PC-3 (cell line): Measurements from ENCODE around the gene ARL3. TPM values are rescaled to one million over a fixed set of nuclear protein-coding genes. Genes with fewer than 3 reads are reported as not detected.
A peak's percentile ranks its signal among the peaks of the same experiment; 100 is the strongest.

Experiments used
- ATAC-seq: fragments of 200-7000 bp; cut with Tn5 transposase; 2 replicates; pipeline ENCODE4 v1.9.1; 2020; ENCODE audit warnings: mild to moderate bottlenecking, moderate library complexity
- BruUV-seq: library from RNA; stranded (reverse); fragments of 400-500 nt; replicated peaks from 2 replicates; lab custom pipeline; 2021; lab: Mats Ljungman, UMichigan
- CTCF ChIA-PET: fragments of 300-600 bp; sonication (Branson Sonifier 250); formaldehyde crosslinking; loops from one replicate; lab custom pipeline; 2022; ENCODE audit warnings: antibody characterized with exemption; lab: Charles Lee
- POLR2A ChIA-PET: fragments of 300-600 bp; sonication (Branson Sonifier 250); formaldehyde crosslinking; loops from one replicate; lab custom pipeline; 2022; ENCODE audit warnings: antibody characterized with exemption; ENCODE audit not compliant: unreplicated experiment; lab: Charles Lee
- DNase-seq: peaks from one replicate; pipeline ENCODE4 v3.0.0-alpha.2; 2015
- H2AFZ ChIP-seq: fragments of 300-600 bp; sonication (generic); 2 replicates; pipeline ENCODE4 v1.6.0; 2016; ENCODE audit warnings: antibody characterized with exemption, low read length
- H3F3A ChIP-seq: fragments of 300-600 bp; sonication (generic); one replicate; pipeline ENCODE4 v1.6.0; 2017; ENCODE audit warnings: antibody characterized with exemption, low read length, control low read depth, mild to moderate bottlenecking; ENCODE audit not compliant: unreplicated experiment
- H3K27ac ChIP-seq: fragments of 300-600 bp; sonication (generic); 2 replicates; pipeline ENCODE4 v1.5.1; 2016; ENCODE audit warnings: mild to moderate bottlenecking, low read length
- H3K27me3 ChIP-seq: fragments of 300-600 bp; sonication (generic); 2 replicates; pipeline ENCODE4 v1.6.1; 2016; ENCODE audit warnings: low read length, mixed read lengths
- H3K36me3 ChIP-seq: fragments of 300-600 bp; sonication (generic); 2 replicates; pipeline ENCODE4 v1.6.1; 2016; ENCODE audit warnings: low read depth, mixed run types, low read length, mixed read lengths
- H3K4me1 ChIP-seq: fragments of 300-600 bp; sonication (generic); 2 replicates; pipeline ENCODE4 v1.5.1; 2016; ENCODE audit warnings: low read length; ENCODE audit not compliant: insufficient read depth
- H3K4me2 ChIP-seq: fragments of 300-600 bp; sonication (generic); 2 replicates; pipeline ENCODE4 v1.6.0; 2016; ENCODE audit warnings: low read length
- H3K4me3 ChIP-seq: fragments of 300-600 bp; sonication (generic); 2 replicates; pipeline ENCODE4 v1.5.1; 2016; ENCODE audit warnings: mild to moderate bottlenecking, low read length, mixed read lengths
- H3K79me2 ChIP-seq: fragments of 300-600 bp; sonication (generic); 2 replicates; pipeline ENCODE4 v1.6.1; 2017; ENCODE audit warnings: low read length, mixed read lengths
- H3K9ac ChIP-seq: fragments of 300-600 bp; sonication (generic); 2 replicates; pipeline ENCODE4 v1.6.0; 2016; ENCODE audit warnings: mild to moderate bottlenecking, low read length
- H3K9me2 ChIP-seq: fragments of 300-600 bp; sonication (generic); replicated peaks from 2 replicates; pipeline ENCODE4 v1.6.1; 2016; ENCODE audit warnings: mixed run types, low read length, mixed read lengths
- H3K9me3 ChIP-seq: fragments of 300-600 bp; sonication (generic); 2 replicates; pipeline ENCODE4 v1.6.1; 2016; ENCODE audit warnings: low read length, mixed read lengths
- H4K20me1 ChIP-seq: fragments of 300-600 bp; sonication (generic); 2 replicates; pipeline ENCODE4 v1.6.1; 2016; ENCODE audit warnings: low read length, mixed read lengths
- CTCF ChIP-seq: fragments of 300-600 bp; sonication (generic); conservative IDR thresholded peaks from 2 replicates; pipeline ENCODE4 v1.5.1; 2017; ENCODE audit warnings: antibody characterized with exemption, low read depth, mild to moderate bottlenecking, low read length
- EZH2 ChIP-seq: fragments of 300-600 bp; sonication (generic); IDR thresholded peaks from one replicate; pipeline ENCODE4 v1.6.1; 2017; ENCODE audit warnings: antibody characterized with exemption, mild to moderate bottlenecking, low read length; ENCODE audit not compliant: unreplicated experiment
- EZH2phosphoT487 ChIP-seq: fragments of 300-600 bp; sonication (generic); IDR thresholded peaks from 2 replicates; pipeline ENCODE4 v1.6.1; 2018; ENCODE audit warnings: mild to moderate bottlenecking, antibody characterized with exemption, low read length, borderline replicate concordance
- intact Hi-C: fragments of 100-400 bp; cut with micrococcal nuclease; formaldehyde crosslinking; loops from 2 replicates; pipeline ENCODE4 v1.9.0; 2023
- total RNA-seq: library from RNA; depleted of rRNA; stranded (reverse); fragments of >200 nt; gene quantifications from 2 replicates; pipeline ENCODE4 v1.2.3, GENCODE V29; 2014

ARL3 gene
- total RNA-seq, 1 experiment from 2014 or later, result 2.8 TPM

- H3K4me1 ChIP-seq, result peaks cover 7% of the 10 kb centered on the region
- H3K4me3 ChIP-seq, result peak overlapping the region; percentile 90
- H4K20me1 ChIP-seq, result peaks cover 24% of the 10 kb centered on the region; the same call in 1 of the 2 replicates
- no peaks in the 10 kb centered on the region for H3K9me2 ChIP-seq
- H3K79me2 ChIP-seq, result peaks cover 65% of the 10 kb centered on the region
- POLR2A ChIA-PET, result interaction anchor here (0.6 kb wide), 1 partner anchor 622 kb away, joined by 3 read pairs; no protein-coding TSS in a partner anchor
- no peaks in the 10 kb centered on the region for H3F3A ChIP-seq
- H3K9ac ChIP-seq, result peak overlapping the region; percentile 93
- peak overlapping the region; percentile 95 for H3K4me2 ChIP-seq
- H3K36me3 ChIP-seq, result no peaks in the 10 kb centered on the region; the same call in 1 of the 2 replicates
- H3K9me3 ChIP-seq, result no peaks in the 10 kb centered on the region
- BruUV-seq, result no TSS peak
- H3K27ac ChIP-seq, result peak overlapping the region; percentile 96
- H3K27me3 ChIP-seq, result no peaks in the 10 kb centered on the region
- ATAC-seq (peak; percentile 0; the same call in 1 of the 2 replicates), DNase-seq (peak; percentile 55)
- TF ChIP-seq CTCF, result no peak
- no peak for TF ChIP-seq EZH2
- TF ChIP-seq EZH2phosphoT487, result no peak
- H2AFZ ChIP-seq, result peak overlapping the region; percentile 67
- CTCF ChIA-PET, result interaction anchor here (1.6 kb wide), 1 partner anchor 24 kb away, joined by 6 read pairs; no protein-coding TSS in a partner anchor
- intact Hi-C loops, result loop anchor here (10.0 kb wide), 1 partner anchor 51 kb away; no protein-coding TSS in a partner anchor
These were observed 68.8 kb downstream of the ARL3 start for GRCh38 chr10:102645388-102645740.

GRCh38 chr10:102644646-102645387 lies 69.4 kb downstream of the ARL3 start:
- H3F3A ChIP-seq, result no peaks in the 10 kb centered on the region
- H3K79me2 ChIP-seq, result peaks cover 59% of the 10 kb centered on the region
- no peaks in the 10 kb centered on the region; the same call in 1 of the 2 replicates for H3K36me3 ChIP-seq
- H2AFZ ChIP-seq, result peak overlapping the region; percentile 67
- ChIA-PET POLR2A (no interaction called here), CTCF (interaction anchor here (0.6 kb wide), 1 partner anchor 70 kb away, joined by 3 read pairs; no protein-coding TSS in a partner anchor)
- H3K27ac ChIP-seq, result peak overlapping the region; percentile 96
- ATAC-seq (peak; percentile 1; the same call in 1 of the 2 replicates), DNase-seq (peak; percentile 77)
- H3K4me1 ChIP-seq, result peaks cover 7% of the 10 kb centered on the region
- H3K4me2 ChIP-seq, result peak overlapping the region; percentile 95
- H3K4me3 ChIP-seq, result peak overlapping the region; percentile 90
- TF ChIP-seq EZH2 (no peak), CTCF (peak; percentile 61)
- H3K9me2 ChIP-seq, result no peaks in the 10 kb centered on the region
- H3K9ac ChIP-seq, result peak overlapping the region; percentile 93
- no TSS peak for BruUV-seq
- no peaks in the 10 kb centered on the region for H3K27me3 ChIP-seq
- peaks cover 24% of the 10 kb centered on the region; the same call in 1 of the 2 replicates for H4K20me1 ChIP-seq
- H3K9me3 ChIP-seq, result no peaks in the 10 kb centered on the region
- intact Hi-C loops, result loop anchor here (10.0 kb wide), 1 partner anchor 50 kb away; no protein-coding TSS in a partner anchor
